NK-92 (cell line): Measurements from ENCODE around the gene SNAPC4.
"Not testable (repeated sequence)": the region's sequence is repeated elsewhere in the genome, so short reads cannot be mapped to it uniquely, and the experiment has no call there.

ENCODE experiments used
- DNase-seq: peaks from one replicate; lab custom pipeline; 2025; ENCODE audit not compliant: unreplicated experiment; lab: John Stamatoyannopoulos, UW

The SNAPC4 gene

GRCh38 chr9:136433043-136433715 lies 33.2 kb upstream of the SNAPC4 start:
- no peak for DNase-seq

- no peak for DNase-seq
These were observed 32.6 kb upstream of the SNAPC4 start for GRCh38 chr9:136432591-136432990.

- DNase-seq = no peak
These were observed 31.9 kb upstream of the SNAPC4 start for GRCh38 chr9:136431782-136432350.

GRCh38 chr9:136430588-136431234 lies 30.7 kb upstream of the SNAPC4 start:
- no peak for DNase-seq

- DNase-seq = no peak
These were observed 29.9 kb upstream of the SNAPC4 start for GRCh38 chr9:136429683-136430491.

- DNase-seq = no peak
These were observed 29.2 kb upstream of the SNAPC4 start for GRCh38 chr9:136429075-136429628.

GRCh38 chr9:136426787-136427186 lies 26.8 kb upstream of the SNAPC4 start:
- DNase-seq = no peak

GRCh38 chr9:136425367-136425766 lies 25.4 kb upstream of the SNAPC4 start:
- not testable (repeated sequence) for DNase-seq

- DNase-seq = no peak
These were observed 24.9 kb upstream of the SNAPC4 start for GRCh38 chr9:136424750-136425362.

- DNase-seq = no peak
These were observed 23.6 kb upstream of the SNAPC4 start for GRCh38 chr9:136423432-136424146.

GRCh38 chr9:136422876-136423275 lies 22.9 kb upstream of the SNAPC4 start:
- DNase-seq = no peak

- DNase-seq = no peak
These were observed 21.8 kb upstream of the SNAPC4 start for GRCh38 chr9:136421791-136422190.

- no peak for DNase-seq
These were observed 19.1 kb upstream of the SNAPC4 start for GRCh38 chr9:136419092-136419420.

- DNase-seq = no peak
These were observed 18.5 kb upstream of the SNAPC4 start for GRCh38 chr9:136418182-136419091.

- no peak for DNase-seq
These were observed 16.9 kb upstream of the SNAPC4 start for GRCh38 chr9:136416914-136417313.

GRCh38 chr9:136416427-136416826 lies 16.5 kb upstream of the SNAPC4 start:
- no peak for DNase-seq

- no peak for DNase-seq
These were observed 13.0 kb upstream of the SNAPC4 start for GRCh38 chr9:136412962-136413361.

- DNase-seq = no peak
These were observed 11.4 kb upstream of the SNAPC4 start for GRCh38 chr9:136411378-136411777.

- peak; percentile 60 for DNase-seq
These were observed 10.7 kb upstream of the SNAPC4 start, which contains the start of the genes ENTR1 and PMPCA for GRCh38 chr9:136410500-136411287. TSS of gene ENTR1 (minus strand) at chr9:136410614. CDS start at chr9:136410397, 217 bp downstream. TSS of gene PMPCA (plus strand) at chr9:136410658. CDS start at chr9:136410669, 11 bp downstream.
